Endothelial cell of umbilical vein (primary cell): ENCODE results near the gene TP53TG3.
"Not testable (repeated sequence)": the region's sequence is repeated elsewhere in the genome, so short reads cannot be mapped to it uniquely, and the experiment has no call there.

ENCODE experiments used
- CTCF ChIP-seq, 2 donors: IDR thresholded peaks; 1 replicate in 1 of 2; 2 replicates in 1 of 2; pipeline ENCODE4 v1.5.1; 2011; ENCODE audit warnings: low read length in 2 of 2, mild to moderate bottlenecking in 2 of 2, moderate library complexity in 2 of 2, control low read depth in 1 of 2, inconsistent platforms in 1 of 2, low read depth in 1 of 2; ENCODE audit not compliant: insufficient read depth in 1 of 2; ENCODE audit errors: extremely low read depth in 1 of 2
- EZH2 ChIP-seq: IDR thresholded peaks from 2 replicates; pipeline ENCODE4 v1.6.1; 2012; ENCODE audit warnings: borderline replicate concordance, low read depth, mild to moderate bottlenecking, moderate library complexity, low read length, inconsistent platforms; ENCODE audit not compliant: severe bottlenecking
- FOS ChIP-seq: IDR thresholded peaks from 2 replicates; pipeline ENCODE4 v1.6.1; 2011; ENCODE audit warnings: mild to moderate bottlenecking, low read length, moderate library complexity, borderline replicate concordance; ENCODE audit not compliant: insufficient read depth
- MAX ChIP-seq: IDR thresholded peaks from 2 replicates; pipeline ENCODE4 v1.6.1; 2011; ENCODE audit not compliant: insufficient read depth, insufficient read length
- MYC ChIP-seq: IDR thresholded peaks from one replicate; pipeline ENCODE4 v1.6.1; 2011; ENCODE audit warnings: mild to moderate bottlenecking, low read depth, low read length
- POLR2A ChIP-seq: IDR thresholded peaks from 2 replicates; pipeline ENCODE4 v1.6.1; 2012; ENCODE audit warnings: low read depth, mild to moderate bottlenecking, control low read depth, low read length
- POLR2AphosphoS5 ChIP-seq: IDR thresholded peaks from 2 replicates; pipeline ENCODE4 v1.6.1; 2012; ENCODE audit warnings: low read depth, mild to moderate bottlenecking, control low read depth, low read length, moderate library complexity; ENCODE audit not compliant: insufficient read depth

GRCh38 chr16:32645278-32645908, 30.6 kb downstream of the TP53TG3 start:
- not testable (repeated sequence) for TF ChIP-seq POLR2A; EZH2; MAX; CTCF (IDR thresholded peaks at IDR 0.05; ENCODE audit: extremely low read depth in 1 of 2, insufficient read depth in 1 of 2, low read depth in 1 of 2, low read length in 2 of 2); MYC; POLR2AphosphoS5; FOS
